ENCODE results near the gene EML5. TPM values are rescaled to one million over a fixed set of nuclear protein-coding genes. Genes with fewer than 3 reads are reported as not detected.

EML5 gene
- total RNA-seq, 1 donor: under 0.01 TPM

DNA sequence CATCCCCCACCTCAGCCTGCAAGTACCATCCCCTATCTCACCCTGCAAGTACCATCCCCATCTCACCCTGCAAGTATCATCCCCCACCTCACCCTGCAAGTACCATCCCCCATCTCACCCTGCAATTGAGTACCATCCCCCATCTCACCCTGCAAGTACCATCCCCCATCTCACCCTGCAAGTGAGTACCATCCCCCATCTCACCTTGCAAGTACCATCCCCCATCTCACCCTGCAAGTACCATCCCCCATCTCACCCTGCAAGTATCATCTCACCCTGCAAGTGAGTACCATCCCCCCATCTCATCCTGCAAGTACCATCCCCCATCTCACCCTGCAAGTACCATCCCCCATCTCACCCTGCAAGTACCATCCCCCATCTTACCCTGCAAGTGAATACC is 184.9 kb downstream of the EML5 start:
- DNase-seq (ENCODE audit: low read depth): no peak
- no peak overlapping the region for H3K4me3 ChIP-seq (ENCODE audit: low read depth, low read length)
- no peak for TF ChIP-seq CTCF (IDR thresholded peaks at IDR 0.05; ENCODE audit: insufficient read depth, low read length)

DNA sequence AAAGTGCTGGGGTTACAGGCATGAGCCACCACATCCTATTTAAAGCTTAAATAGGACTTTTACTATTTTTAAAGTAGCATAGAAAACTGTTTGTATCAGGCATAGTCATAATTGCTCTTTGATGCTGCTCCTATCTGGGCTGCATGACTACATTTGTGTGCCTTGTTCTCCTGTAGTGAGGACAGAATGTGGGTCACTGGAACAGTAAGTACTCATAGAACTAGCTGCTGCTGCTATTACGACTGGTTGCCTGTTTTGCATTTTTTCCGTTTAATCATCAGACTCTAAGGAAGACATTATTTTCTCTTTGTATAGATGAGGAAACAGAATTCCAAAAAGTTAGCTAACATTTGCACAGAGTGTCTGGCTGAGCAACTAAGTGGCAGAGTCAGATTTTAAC is 187.2 kb downstream of the EML5 start:
- DNase-seq (ENCODE audit: low read depth): no peak
- H3K4me3 ChIP-seq (ENCODE audit: low read depth, low read length): no peak overlapping the region
- TF ChIP-seq CTCF (IDR thresholded peaks at IDR 0.05; ENCODE audit: insufficient read depth, low read length): no peak

DNA sequence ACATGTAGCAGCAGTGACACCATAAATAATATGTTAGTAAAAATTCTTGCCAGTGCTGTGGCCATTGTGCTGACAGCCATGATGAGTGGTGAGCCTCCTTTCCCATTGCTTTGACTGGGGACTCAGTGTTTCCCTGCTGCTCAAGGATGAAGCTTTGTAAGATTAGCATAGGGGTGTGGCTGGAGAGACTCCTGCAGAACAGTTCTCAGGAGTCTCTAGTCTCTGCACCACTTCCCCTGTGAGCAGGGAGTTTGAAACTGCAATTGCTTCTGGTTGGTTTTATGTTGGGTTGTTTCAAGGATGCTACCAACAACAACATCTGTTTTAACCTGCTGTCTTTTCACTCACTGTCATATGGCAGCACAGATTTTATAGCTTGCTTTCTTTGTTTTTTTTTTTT is 188.5 kb downstream of the EML5 start:
- no peak overlapping the region for H3K4me3 ChIP-seq (ENCODE audit: low read depth, low read length)
- no peak for DNase-seq (ENCODE audit: low read depth)
- TF ChIP-seq CTCF (IDR thresholded peaks at IDR 0.05; ENCODE audit: insufficient read depth, low read length): no peak

GRCh38 chr14:88599761-88600439 is 192.9 kb downstream of the EML5 start:
- no peak for DNase-seq (ENCODE audit: low read depth)
- no peak overlapping the region for H3K4me3 ChIP-seq (ENCODE audit: low read depth, low read length)
- no peak for TF ChIP-seq CTCF (IDR thresholded peaks at IDR 0.05; ENCODE audit: insufficient read depth, low read length)

DNA sequence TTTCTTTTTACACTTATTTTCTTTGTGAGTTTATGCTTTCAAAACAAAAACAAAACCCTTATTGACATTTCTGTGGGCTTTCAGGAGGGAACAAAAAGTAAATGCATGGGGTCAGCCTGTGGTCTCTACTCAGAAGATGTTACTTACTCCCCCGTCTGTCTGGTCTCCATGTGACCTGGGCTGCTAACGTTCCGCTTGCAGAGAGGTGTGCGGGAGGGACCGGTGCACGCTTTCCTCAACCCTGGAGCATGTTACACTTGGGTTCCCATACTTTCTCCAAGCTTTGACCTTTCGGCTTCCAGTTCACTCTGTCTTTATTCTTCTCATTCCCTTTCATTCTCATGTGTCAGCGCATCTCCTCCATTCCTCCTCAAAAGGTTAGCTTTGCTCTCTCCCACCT is 193.4 kb downstream of the EML5 start:
- no peak for DNase-seq (ENCODE audit: low read depth)
- H3K4me3 ChIP-seq (ENCODE audit: low read depth, low read length): no peak overlapping the region
- TF ChIP-seq CTCF (IDR thresholded peaks at IDR 0.05; ENCODE audit: insufficient read depth, low read length): no peak

DNA sequence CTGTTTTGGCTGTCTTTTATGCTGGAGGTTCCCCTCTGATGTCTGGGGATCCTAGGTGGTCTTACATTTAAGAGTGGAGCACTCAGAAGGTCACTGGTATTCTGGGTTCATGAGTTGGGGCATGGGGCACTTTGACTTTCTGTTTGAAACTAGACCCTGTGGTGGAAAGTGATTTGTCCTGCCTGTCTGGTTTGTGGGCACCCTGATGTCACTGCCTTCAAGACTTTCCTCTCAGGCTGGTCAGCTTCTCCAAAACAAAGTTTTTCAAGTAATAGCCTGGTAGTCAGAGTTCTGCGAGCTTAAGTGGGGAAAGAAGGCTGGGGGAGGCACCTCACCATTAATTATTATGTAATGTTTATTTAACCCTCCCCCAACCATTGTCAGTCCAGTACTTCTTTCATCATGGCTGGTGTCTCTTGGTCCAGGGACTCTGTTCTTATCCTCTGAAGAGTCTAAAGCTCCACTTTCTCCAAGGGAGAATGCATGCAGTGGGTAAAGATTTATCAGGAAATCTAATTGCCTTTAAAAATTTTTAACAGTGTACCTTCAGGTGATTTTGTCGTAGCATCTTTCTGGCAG is 194.6 kb downstream of the EML5 start:
- no peak overlapping the region for H3K4me3 ChIP-seq (ENCODE audit: low read depth, low read length)
- DNase-seq (ENCODE audit: low read depth): no peak
- no peak for TF ChIP-seq CTCF (IDR thresholded peaks at IDR 0.05; ENCODE audit: insufficient read depth, low read length)

- H3K4me3 ChIP-seq (ENCODE audit: low read depth, low read length): no peak overlapping the region
- no peak for TF ChIP-seq CTCF (IDR thresholded peaks at IDR 0.05; ENCODE audit: insufficient read depth, low read length)
- no peak for DNase-seq (ENCODE audit: low read depth)
Observed at GRCh38 chr14:88597601-88598000, 195.2 kb downstream of the EML5 start.

Data from fibroblast of the aortic adventitia (primary cell).